HepG2 (cell line): ENCODE results near the gene MGAT4D. TPM values are rescaled to one million over a fixed set of nuclear protein-coding genes. Genes with fewer than 3 reads are reported as not detected.
A peak's percentile ranks its signal among the peaks of the same experiment; 100 is the strongest.

Experiments used
- ATAC-seq: fragments of 200-7000 bp; cut with Tn5 transposase; 3 replicates; pipeline ENCODE4 v1.9.1; 2020; ENCODE audit warnings: mild to moderate bottlenecking, moderate library complexity
- BruUV-seq: library from RNA; stranded (reverse); fragments of 400-500 nt; replicated peaks from 2 replicates; lab custom pipeline; 2021; lab: Mats Ljungman, UMichigan
- CTCF ChIA-PET: fragments of 300-600 bp; formaldehyde crosslinking; extraction: SDS; loops from one replicate; lab custom pipeline; 2021; ENCODE audit warnings: low total read pairs, inconsistent platforms, low intra/inter-chr PET ratio; lab: Yijun Ruan, JAX
- POLR2A ChIA-PET: fragments of 350-600 bp; sonication (Branson Sonifier 250); formaldehyde crosslinking; loops from one replicate; lab custom pipeline; 2020; ENCODE audit warnings: antibody characterized with exemption, inconsistent platforms; lab: Yijun Ruan, JAX
- DNase-seq: peaks from one replicate; pipeline ENCODE4 v3.0.0-alpha.2; 2015; ENCODE audit warnings: low spot score
- FAIRE-seq: peaks from 3 replicates; lab custom pipeline; 2011; peaks lifted over from hg19 to GRCh38; lab: Jason Lieb, UNC
- H2AFZ ChIP-seq: one replicate; pipeline ENCODE4 v1.6.1; 2011; ENCODE audit warnings: low read length, inconsistent platforms
- H3K27ac ChIP-seq: fragments of 300-600 bp; 3 replicates; pipeline ENCODE4 v1.8.0; 2011; ENCODE audit warnings: mixed run types, mild to moderate bottlenecking, mixed read lengths, low read length, inconsistent platforms; ENCODE audit not compliant: insufficient read depth; ENCODE audit errors: extremely low read length
- H3K27me3 ChIP-seq, 2 experiments: fragments of 200-600 bp in 1 of 2; 2 replicates in 1 of 2; 3 replicates in 1 of 2; pipeline versions ENCODE4 v1.6.0 to v1.8.0; 2011; ENCODE audit warnings: low read length in 2 of 2, mild to moderate bottlenecking in 2 of 2, moderate library complexity in 2 of 2, inconsistent platforms in 1 of 2; ENCODE audit not compliant: insufficient read depth in 2 of 2, control insufficient read depth in 1 of 2
- H3K36me3 ChIP-seq, 2 experiments: fragments of 200-600 bp in 1 of 2; replicated peaks in 1 of 2; 2 replicates in 1 of 2; 3 replicates in 1 of 2; pipeline versions ENCODE4 v1.5.1 to v1.8.0; 2011; ENCODE audit warnings: low read length in 2 of 2, inconsistent platforms in 1 of 2; ENCODE audit not compliant: insufficient read depth in 2 of 2, control insufficient read depth in 1 of 2
- H3K4me1 ChIP-seq: 2 replicates; pipeline ENCODE4 v1.5.1; 2012; ENCODE audit warnings: low read length, inconsistent platforms; ENCODE audit not compliant: insufficient read depth
- H3K4me2 ChIP-seq: 2 replicates; pipeline ENCODE4 v1.6.0; 2011; ENCODE audit warnings: low read depth, low read length, inconsistent platforms
- H3K4me3 ChIP-seq, 3 experiments: fragments of 200-600 bp in 1 of 3; sonication (generic), shearing (Covaris generic) in 1 of 3; replicated peaks in 1 of 3; 2 replicates each; pipeline ENCODE4 v1.5.1; 2011 to 2016; ENCODE audit warnings: low read length in 3 of 3, inconsistent platforms in 2 of 3, low read depth in 2 of 3, mild to moderate bottlenecking in 2 of 3, control low read depth in 1 of 3, mixed read lengths in 1 of 3; ENCODE audit not compliant: insufficient read depth in 1 of 3
- H3K79me2 ChIP-seq: one replicate; pipeline ENCODE4 v1.6.1; 2011; ENCODE audit warnings: low read length, inconsistent platforms; ENCODE audit not compliant: insufficient read depth
- H3K9ac ChIP-seq: 2 replicates; pipeline ENCODE4 v1.6.0; 2011; ENCODE audit warnings: mild to moderate bottlenecking, low read depth, low read length, inconsistent platforms; ENCODE audit not compliant: insufficient read depth
- H3K9me3 ChIP-seq: 2 replicates; pipeline ENCODE4 v1.5.1; 2012; ENCODE audit warnings: mild to moderate bottlenecking, low read length
- H4K20me1 ChIP-seq: 2 replicates; pipeline ENCODE4 v1.6.0; 2011; ENCODE audit warnings: inconsistent platforms, mild to moderate bottlenecking, low read length, moderate library complexity; ENCODE audit not compliant: insufficient read depth
- MAFF ChIP-seq: IDR thresholded peaks from 2 replicates; pipeline ENCODE4 v1.6.1; 2011; ENCODE audit warnings: low read depth, low read length, improper control_type of control experiment
- MAFK ChIP-seq, 2 experiments: IDR thresholded peaks in 1 of 2; conservative IDR thresholded peaks in 1 of 2; 2 replicates each; pipeline ENCODE4 v1.6.1; 2011; ENCODE audit warnings: improper control_type of control experiment in 2 of 2, low read length in 2 of 2
- SIN3B ChIP-seq: fragments of 150-350 bp; IDR thresholded peaks from 2 replicates; pipeline ENCODE4 v1.6.1; 2014; ENCODE audit warnings: low read length
- ZNF546 ChIP-seq: sonication (generic); formaldehyde crosslinking; conservative IDR thresholded peaks from 2 replicates; pipeline ENCODE4 v1.8.1; 2023; ENCODE audit warnings: mild to moderate bottlenecking, missing genetic modification reagents
- ZNF7 ChIP-seq: IDR thresholded peaks from 2 replicates; pipeline ENCODE4 v1.6.1; 2016; ENCODE audit warnings: missing biosample characterization, missing genetic modification reagents
- ZNF792 ChIP-seq: IDR thresholded peaks from 2 replicates; pipeline ENCODE4 v1.6.1; 2016
- ZNF879 ChIP-seq: sonication (generic); formaldehyde crosslinking; IDR thresholded peaks from 2 replicates; pipeline ENCODE4 v1.8.1; 2023; ENCODE audit warnings: missing genetic modification reagents
- ZSCAN29 ChIP-seq: sonication (generic); formaldehyde crosslinking; conservative IDR thresholded peaks from 2 replicates; pipeline ENCODE4 v1.4.0; 2020; ENCODE audit warnings: mild to moderate bottlenecking, missing genetic modification reagents
- WGBS: methylation state at CpG from one replicate; pipeline ENCODE4 v1.1.6; 2017; ENCODE audit warnings: low lambda C conversion rate; 5-methylcytosine and 5-hydroxymethylcytosine counted together
- in situ Hi-C: cut with HindIII; loops from 2 replicates; pipeline ENCODE4 v1.10.0; 2017; ENCODE audit warnings: low pct_unique_long_range_greater_than_20kb; ENCODE audit not compliant: extremely low pct_ligation_motif_present
- intact Hi-C: fragments of 100-400 bp; cut with micrococcal nuclease; formaldehyde crosslinking; loops from one replicate; pipeline ENCODE4 v1.10.0; 2022; ENCODE audit not compliant: unreplicated experiment
- polyA plus RNA-seq, 8 experiments: library from polyadenylated mRNA; depleted of rRNA in 3 of 8; stranded (reverse) in 7 of 8; unstranded in 1 of 8; fragments of >200 nt; fragmentation: Illumina TruSeq in 4 of 8; extraction: Trizol in 4 of 8; gene quantifications; 2 replicates each; pipeline versions ENCODE4 v1.2.1 to v1.2.3, GENCODE V29; 2011 to 2016; ENCODE audit warnings: low read depth in 4 of 8, missing spikeins in 1 of 8, mixed read lengths in 1 of 8; ENCODE audit not compliant: insufficient read depth in 1 of 8
- total RNA-seq, 5 experiments: library from RNA; depleted of rRNA; stranded (reverse); fragments of >200 nt; fragmentation: Illumina TruSeq; extraction: Trizol; gene quantifications; 2 replicates each; pipeline ENCODE4 v1.2.3, GENCODE V29; 2016; ENCODE audit warnings: low read depth in 1 of 5
- TF ChIP-seq, protein P1 (sequence below): sonication (generic); formaldehyde crosslinking; IDR thresholded peaks from 2 replicates; pipeline ENCODE4 v1.4.0; 2020; ENCODE audit warnings: missing genetic modification reagents
- TF ChIP-seq, protein P2 (sequence below): IDR thresholded peaks from 2 replicates; pipeline ENCODE4 v1.6.1; 2012; ENCODE audit warnings: low read depth, low read length, improper control_type of control experiment
- TF ChIP-seq, protein P3 (sequence below): sonication (generic); formaldehyde crosslinking; IDR thresholded peaks from 2 replicates; pipeline ENCODE4 v1.5.0; 2020; ENCODE audit warnings: missing genetic modification reagents, mild to moderate bottlenecking, borderline replicate concordance
- TF ChIP-seq, protein P4 (sequence below): sonication (generic); formaldehyde crosslinking; IDR thresholded peaks from 2 replicates; pipeline ENCODE4 v1.8.1; 2023; ENCODE audit warnings: missing genetic modification reagents, inconsistent platforms, borderline replicate concordance

The MGAT4D gene
- total and polyA plus RNA-seq, 2 of the 13 experiments (the other 11 are each of a cell fraction or from before 2014, with no cell fraction given): not detected

DNA sequence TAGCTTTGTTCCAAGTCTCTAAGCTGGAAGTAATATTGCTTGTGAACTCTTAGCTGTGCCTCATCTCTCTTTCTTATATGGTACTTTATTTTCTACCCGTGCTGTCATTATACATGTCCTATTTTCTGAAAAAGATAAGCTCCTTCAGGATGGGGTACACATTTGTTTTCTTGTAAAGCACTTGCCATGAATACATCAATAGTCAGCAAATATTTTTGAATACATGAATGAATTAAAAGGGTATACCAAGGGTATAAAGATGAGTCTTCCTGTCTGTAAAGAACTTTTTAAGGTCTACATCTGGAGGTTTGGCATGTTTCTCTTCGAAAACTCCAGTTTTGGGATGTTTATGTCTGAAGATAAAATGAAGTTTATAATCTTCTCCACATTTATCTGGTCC is 98.0 kb downstream of the MGAT4D start:
- ChIA-PET CTCF (no interaction called here), POLR2A (no interaction called here)
- Histone ChIP-seq H3K79me2 (no peaks in the 10 kb centered on the region), H2AFZ (no peak overlapping the region), H3K27ac (no peak overlapping the region), H3K9me3 (no peaks in the 10 kb centered on the region), H3K27me3 (no peaks in the 10 kb centered on the region), H3K4me2 (no peak overlapping the region), H3K4me3 (no peak overlapping the region), H3K36me3 (peaks cover 0 to 6% of the 10 kb centered on the region in 2 experiments; a peak in 1 of 5 replicates), H4K20me1 (no peaks in the 10 kb centered on the region), H3K9ac (no peak overlapping the region), H3K4me1 (no peaks in the 10 kb centered on the region)
- in situ Hi-C loops (no loop called here), intact Hi-C loops (no loop called here)
- no peak for ATAC-seq
- no TSS peak for BruUV-seq
- WGBS: 88% methylated on average over 2 of the region's 2 CpGs
- no peak for DNase-seq
- no peak for FAIRE-seq
- peak; percentile 75 for TF ChIP-seq MAFF
- TF ChIP-seq ZNF7: no peak
- no peak for TF ChIP-seq ZNF792
- TF ChIP-seq, protein P1, sequence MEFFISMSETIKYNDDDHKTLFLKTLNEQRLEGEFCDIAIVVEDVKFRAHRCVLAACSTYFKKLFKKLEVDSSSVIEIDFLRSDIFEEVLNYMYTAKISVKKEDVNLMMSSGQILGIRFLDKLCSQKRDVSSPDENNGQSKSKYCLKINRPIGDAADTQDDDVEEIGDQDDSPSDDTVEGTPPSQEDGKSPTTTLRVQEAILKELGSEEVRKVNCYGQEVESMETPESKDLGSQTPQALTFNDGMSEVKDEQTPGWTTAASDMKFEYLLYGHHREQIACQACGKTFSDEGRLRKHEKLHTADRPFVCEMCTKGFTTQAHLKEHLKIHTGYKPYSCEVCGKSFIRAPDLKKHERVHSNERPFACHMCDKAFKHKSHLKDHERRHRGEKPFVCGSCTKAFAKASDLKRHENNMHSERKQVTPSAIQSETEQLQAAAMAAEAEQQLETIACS (CRISPR knock-in tag): no peak
- TF ChIP-seq, protein P2, sequence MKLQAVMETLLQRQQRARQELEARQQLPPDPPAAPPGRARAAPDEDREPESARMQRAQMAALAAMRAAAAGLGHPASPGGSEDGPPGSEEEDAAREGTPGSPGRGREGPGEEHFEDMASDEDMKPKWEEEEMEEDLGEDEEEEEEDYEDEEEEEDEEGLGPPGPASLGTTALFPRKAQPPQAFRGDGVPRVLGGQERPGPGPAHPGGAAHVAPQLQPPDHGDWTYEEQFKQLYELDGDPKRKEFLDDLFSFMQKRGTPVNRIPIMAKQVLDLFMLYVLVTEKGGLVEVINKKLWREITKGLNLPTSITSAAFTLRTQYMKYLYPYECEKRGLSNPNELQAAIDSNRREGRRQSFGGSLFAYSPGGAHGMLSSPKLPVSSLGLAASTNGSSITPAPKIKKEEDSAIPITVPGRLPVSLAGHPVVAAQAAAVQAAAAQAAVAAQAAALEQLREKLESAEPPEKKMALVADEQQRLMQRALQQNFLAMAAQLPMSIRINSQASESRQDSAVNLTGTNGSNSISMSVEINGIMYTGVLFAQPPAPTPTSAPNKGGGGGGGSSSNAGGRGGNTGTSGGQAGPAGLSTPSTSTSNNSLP: no peak
- TF ChIP-seq ZNF879: no peak
- TF ChIP-seq MAFK (conservative IDR thresholded peaks at IDR 0.05 in 1 of 2, IDR thresholded peaks at IDR 0.05 in 1 of 2; ENCODE audit: low read length in 2 of 2): peak; percentile 69 to 83
- no peak for TF ChIP-seq ZNF546 (CRISPR knock-in tag)
- TF ChIP-seq, protein P3, sequence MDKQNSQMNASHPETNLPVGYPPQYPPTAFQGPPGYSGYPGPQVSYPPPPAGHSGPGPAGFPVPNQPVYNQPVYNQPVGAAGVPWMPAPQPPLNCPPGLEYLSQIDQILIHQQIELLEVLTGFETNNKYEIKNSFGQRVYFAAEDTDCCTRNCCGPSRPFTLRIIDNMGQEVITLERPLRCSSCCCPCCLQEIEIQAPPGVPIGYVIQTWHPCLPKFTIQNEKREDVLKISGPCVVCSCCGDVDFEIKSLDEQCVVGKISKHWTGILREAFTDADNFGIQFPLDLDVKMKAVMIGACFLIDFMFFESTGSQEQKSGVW (CRISPR knock-in tag): no peak
- TF ChIP-seq ZSCAN29: no peak
- no peak for TF ChIP-seq SIN3B
- TF ChIP-seq, protein P4, sequence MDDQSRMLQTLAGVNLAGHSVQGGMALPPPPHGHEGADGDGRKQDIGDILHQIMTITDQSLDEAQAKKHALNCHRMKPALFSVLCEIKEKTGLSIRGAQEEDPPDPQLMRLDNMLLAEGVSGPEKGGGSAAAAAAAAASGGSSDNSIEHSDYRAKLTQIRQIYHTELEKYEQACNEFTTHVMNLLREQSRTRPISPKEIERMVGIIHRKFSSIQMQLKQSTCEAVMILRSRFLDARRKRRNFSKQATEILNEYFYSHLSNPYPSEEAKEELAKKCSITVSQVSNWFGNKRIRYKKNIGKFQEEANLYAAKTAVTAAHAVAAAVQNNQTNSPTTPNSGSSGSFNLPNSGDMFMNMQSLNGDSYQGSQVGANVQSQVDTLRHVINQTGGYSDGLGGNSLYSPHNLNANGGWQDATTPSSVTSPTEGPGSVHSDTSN: no peak
